Prostate gland (tissue), 2 donors: ENCODE measurements around the gene ABHD15. TPM values are rescaled to one million over a fixed set of nuclear protein-coding genes. Genes with fewer than 3 reads are reported as not detected.

Source experiments
- DNase-seq: peaks from one replicate; pipeline ENCODE4 v3.0.0-alpha.2; 2019; ENCODE audit warnings: low spot score
- H3K27ac ChIP-seq, 2 donors: fragments of 200-600 bp; sonication (generic); 2 replicates each; pipeline ENCODE4 v1.5.1; 2017 to 2019
- H3K27me3 ChIP-seq: fragments of 200-600 bp; sonication (generic); replicated peaks from 2 replicates; pipeline ENCODE4 v1.5.1; 2019; ENCODE audit not compliant: insufficient read depth
- H3K36me3 ChIP-seq, 2 donors: fragments of 200-600 bp; sonication (generic); 1 replicate in 1 of 2; 2 replicates in 1 of 2; pipeline versions ENCODE4 v1.5.1 to v1.8.1; 2017 to 2019
- H3K4me1 ChIP-seq: fragments of 200-600 bp; sonication (generic); replicated peaks from 2 replicates; pipeline ENCODE4 v1.5.1; 2019
- H3K4me3 ChIP-seq, 2 donors: fragments of 200-600 bp; sonication (generic); 2 replicates each; pipeline ENCODE4 v1.5.1; 2017 to 2019
- H3K9me3 ChIP-seq: fragments of 200-600 bp; sonication (generic); 2 replicates; pipeline ENCODE4 v1.5.1; 2017
- POLR2A ChIP-seq: fragments of 450-650 bp; IDR thresholded peaks from one replicate; pipeline ENCODE4 v1.6.1; 2016; ENCODE audit warnings: antibody characterized with exemption, mild to moderate bottlenecking
- POLR2AphosphoS5 ChIP-seq: sonication (generic); formaldehyde crosslinking; IDR thresholded peaks from one replicate; pipeline ENCODE4 v1.6.1; 2017; ENCODE audit warnings: antibody characterized with exemption
- WGBS: methylation state at CpG from one replicate; pipeline ENCODE4 v1.1.5; 2018; 5-methylcytosine and 5-hydroxymethylcytosine counted together
- intact Hi-C: fragments of 100-400 bp; cut with DNase I; formaldehyde crosslinking; loops from one replicate; pipeline ENCODE4 v1.14.2; 2022
- total RNA-seq, 2 donors: library from RNA; depleted of rRNA; stranded (reverse); fragments of >200 nt; gene quantifications; one replicate each; pipeline ENCODE4 v1.1.0, GENCODE V29; 2016
- TF ChIP-seq, protein P1 (sequence below), 4 experiments: fragments of 200-600 bp in 2 of 4; fragments of 450-650 bp in 2 of 4; sonication (generic) in 2 of 4; IDR thresholded peaks; 1 replicate in 3 of 4; 2 replicates in 1 of 4; pipeline ENCODE4 v1.5.1; 2016 to 2019; ENCODE audit warnings: antibody characterized with exemption in 4 of 4, mild to moderate bottlenecking in 2 of 4, moderate library complexity in 2 of 4

Gene ABHD15
- total RNA-seq, 2 donors from 2014 or later: 9.1 to 14.8 TPM

DNA sequence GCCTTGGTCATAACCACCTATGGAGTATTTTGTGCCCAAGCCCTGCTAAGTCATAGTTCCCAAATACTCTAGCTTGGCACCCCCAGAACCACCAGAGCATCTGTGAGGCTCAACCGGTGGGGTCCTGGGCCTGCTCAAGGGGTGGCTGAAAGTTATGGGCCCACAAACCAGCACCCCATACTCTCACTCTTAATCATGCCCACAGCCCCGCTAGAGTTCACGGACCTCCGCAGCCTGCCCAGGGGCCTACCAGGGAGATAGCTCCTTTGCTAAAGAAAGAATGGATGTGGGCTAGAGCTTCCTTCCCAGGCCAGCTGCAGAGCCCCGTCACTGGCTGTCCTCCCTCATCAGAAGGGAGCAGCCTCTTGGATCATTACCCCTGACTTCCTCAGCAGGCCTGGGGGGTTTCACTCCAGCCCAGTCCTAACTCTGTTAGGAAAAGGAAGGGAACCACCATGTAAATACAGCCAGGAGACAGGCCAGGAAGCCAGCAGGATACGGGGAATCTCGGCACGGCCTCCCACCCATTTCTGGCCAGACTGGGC is 21.3 kb upstream of the ABHD15 start:
- peak overlapping the region; percentile 69 to 77 for H3K27ac ChIP-seq
- peaks cover 24% of the 10 kb centered on the region for H3K4me1 ChIP-seq
- no peak for TF ChIP-seq POLR2AphosphoS5
- TF ChIP-seq POLR2A: no peak
- TF ChIP-seq, protein P1, sequence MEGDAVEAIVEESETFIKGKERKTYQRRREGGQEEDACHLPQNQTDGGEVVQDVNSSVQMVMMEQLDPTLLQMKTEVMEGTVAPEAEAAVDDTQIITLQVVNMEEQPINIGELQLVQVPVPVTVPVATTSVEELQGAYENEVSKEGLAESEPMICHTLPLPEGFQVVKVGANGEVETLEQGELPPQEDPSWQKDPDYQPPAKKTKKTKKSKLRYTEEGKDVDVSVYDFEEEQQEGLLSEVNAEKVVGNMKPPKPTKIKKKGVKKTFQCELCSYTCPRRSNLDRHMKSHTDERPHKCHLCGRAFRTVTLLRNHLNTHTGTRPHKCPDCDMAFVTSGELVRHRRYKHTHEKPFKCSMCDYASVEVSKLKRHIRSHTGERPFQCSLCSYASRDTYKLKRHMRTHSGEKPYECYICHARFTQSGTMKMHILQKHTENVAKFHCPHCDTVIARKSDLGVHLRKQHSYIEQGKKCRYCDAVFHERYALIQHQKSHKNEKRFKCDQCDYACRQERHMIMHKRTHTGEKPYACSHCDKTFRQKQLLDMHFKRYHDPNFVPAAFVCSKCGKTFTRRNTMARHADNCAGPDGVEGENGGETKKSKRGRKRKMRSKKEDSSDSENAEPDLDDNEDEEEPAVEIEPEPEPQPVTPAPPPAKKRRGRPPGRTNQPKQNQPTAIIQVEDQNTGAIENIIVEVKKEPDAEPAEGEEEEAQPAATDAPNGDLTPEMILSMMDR (IDR thresholded peaks at IDR 0.05): no peak
- H3K9me3 ChIP-seq: no peaks in the 10 kb centered on the region
- no peaks in the 10 kb centered on the region for H3K36me3 ChIP-seq
- intact Hi-C loops: loop anchor here (10.0 kb wide), 1 partner anchor 517 kb away; no protein-coding TSS in a partner anchor
- peak overlapping the region; percentile 72 to 76 for H3K4me3 ChIP-seq
- DNase-seq: no peak
- no peaks in the 10 kb centered on the region for H3K27me3 ChIP-seq
- 43% methylated on average over 8 of the region's 8 CpGs for WGBS

DNA sequence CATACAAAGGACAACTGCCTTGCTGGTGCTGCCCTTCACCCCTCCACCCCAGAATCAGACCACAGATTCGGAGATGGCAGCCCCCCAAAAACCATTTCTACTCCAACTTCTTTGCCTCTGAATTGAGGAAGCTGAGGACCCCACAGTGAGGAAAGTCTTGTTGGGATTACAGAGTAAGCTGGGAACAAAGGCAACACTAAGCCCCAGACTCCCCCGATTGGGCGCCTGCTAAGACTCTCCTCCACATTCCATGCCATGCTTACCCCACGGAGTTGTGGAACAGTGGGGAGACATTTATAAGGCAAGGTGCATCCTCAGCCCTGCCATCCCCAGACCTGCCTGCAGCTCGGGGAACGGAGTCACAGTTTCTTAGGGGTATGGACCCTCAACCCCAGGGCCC is 20.8 kb upstream of the ABHD15 start:
- no peak for TF ChIP-seq POLR2AphosphoS5
- no peak for TF ChIP-seq POLR2A
- TF ChIP-seq, protein P1 (IDR thresholded peaks at IDR 0.05): no peak
- 71% methylated on average over 6 of the region's 6 CpGs for WGBS
- intact Hi-C loops: loop anchor here (10.0 kb wide), 1 partner anchor 517 kb away; no protein-coding TSS in a partner anchor
- no peaks in the 10 kb centered on the region for H3K36me3 ChIP-seq
- peaks cover 24% of the 10 kb centered on the region for H3K4me1 ChIP-seq
- H3K27ac ChIP-seq: no peak overlapping the region
- H3K9me3 ChIP-seq: no peaks in the 10 kb centered on the region
- no peak for DNase-seq
- peak overlapping the region in 1 of 2 donors; percentile 76 for H3K4me3 ChIP-seq
- H3K27me3 ChIP-seq: no peaks in the 10 kb centered on the region

DNA sequence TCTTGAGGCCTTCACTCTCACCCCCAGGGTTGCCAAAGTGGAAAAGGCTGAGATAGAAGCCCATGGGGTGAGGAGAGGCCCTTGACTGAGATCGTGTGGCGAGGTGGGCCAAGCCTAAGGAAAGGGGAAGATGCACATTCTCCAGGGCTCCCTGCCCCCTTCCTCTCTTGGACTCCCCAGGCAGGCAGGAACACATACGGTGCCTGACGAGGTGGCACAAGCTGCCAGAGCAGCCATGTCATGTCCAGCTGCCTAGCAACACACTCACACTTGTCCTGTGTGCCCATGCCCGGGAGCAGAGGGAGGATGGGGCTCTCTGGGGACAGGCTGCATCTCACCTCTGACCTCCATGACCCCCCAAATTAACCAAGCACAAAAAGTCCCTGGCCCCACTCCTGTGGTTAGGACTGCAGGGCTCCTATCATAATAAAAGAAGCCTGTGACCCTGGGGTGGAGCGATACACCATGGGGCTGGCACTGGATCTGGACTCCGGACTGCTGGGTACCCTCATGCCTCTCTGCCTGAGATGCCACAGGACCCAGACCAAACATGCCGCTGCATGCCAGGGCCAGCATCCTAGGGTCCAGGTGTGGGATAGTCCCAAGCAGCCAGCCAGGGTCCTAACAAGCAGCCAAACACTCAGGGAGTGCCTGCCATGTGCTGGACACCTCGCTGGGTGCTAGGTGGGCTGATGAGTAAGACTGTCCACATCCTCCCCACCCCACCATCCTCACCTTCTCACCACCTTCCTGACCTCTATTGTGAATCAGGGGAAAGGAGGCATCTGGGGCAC is 20.0 kb upstream of the ABHD15 start:
- Histone ChIP-seq H3K4me1 (peaks cover 18% of the 10 kb centered on the region), H3K4me3 (no peak overlapping the region), H3K27ac (no peak overlapping the region), H3K27me3 (no peaks in the 10 kb centered on the region), H3K9me3 (no peaks in the 10 kb centered on the region), H3K36me3 (no peaks in the 10 kb centered on the region)
- 58% methylated on average over 9 of the region's 9 CpGs for WGBS
- TF ChIP-seq POLR2AphosphoS5 (no peak), POLR2A (no peak)
- TF ChIP-seq, protein P1 (IDR thresholded peaks at IDR 0.05): no peak
- no peak for DNase-seq
- intact Hi-C loops: loop anchor here (10.0 kb wide), 1 partner anchor 518 kb away; no protein-coding TSS in a partner anchor

DNA sequence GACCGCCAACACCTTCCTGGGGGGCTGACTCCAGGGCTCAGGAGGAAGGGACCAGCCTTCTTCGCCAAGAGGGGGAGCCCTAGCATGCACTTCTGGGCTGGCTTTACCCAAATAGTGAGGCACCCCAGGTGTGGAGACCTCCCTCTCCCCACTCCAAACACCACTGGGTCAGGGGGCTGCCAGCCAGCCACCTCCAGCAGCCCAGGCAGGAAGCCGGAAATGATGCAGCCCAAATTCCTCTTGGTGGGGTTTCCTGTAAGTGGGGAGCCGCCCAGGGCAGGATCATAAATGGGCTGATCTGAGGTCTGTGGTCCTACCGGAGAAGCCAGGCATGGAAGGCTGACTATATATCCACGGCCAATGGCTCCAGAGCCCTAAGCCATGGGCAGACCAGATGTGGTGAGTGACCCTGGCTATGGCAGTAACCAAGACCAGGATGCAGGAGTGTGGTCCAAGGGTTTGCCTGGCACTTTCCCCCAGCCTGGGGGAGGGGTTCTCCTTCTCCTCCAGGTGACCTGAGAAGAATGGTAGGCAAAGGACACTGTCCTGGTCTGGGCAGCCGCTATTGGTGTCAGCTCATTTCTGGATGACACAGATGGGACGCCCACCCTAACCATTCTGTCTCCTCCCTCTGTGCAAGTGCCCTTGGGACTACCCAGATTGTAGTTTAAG is 18.4 kb upstream of the ABHD15 start:
- DNase-seq: no peak
- Histone ChIP-seq H3K9me3 (no peaks in the 10 kb centered on the region), H3K27ac (no peak overlapping the region), H3K4me3 (no peak overlapping the region), H3K4me1 (peaks cover 13% of the 10 kb centered on the region), H3K27me3 (no peaks in the 10 kb centered on the region), H3K36me3 (no peaks in the 10 kb centered on the region)
- no peak for TF ChIP-seq POLR2AphosphoS5
- TF ChIP-seq, protein P1 (IDR thresholded peaks at IDR 0.05): peak in 1 of 4 experiments; percentile 24
- no peak for TF ChIP-seq POLR2A
- intact Hi-C loops: loop anchor here (10.0 kb wide), 1 partner anchor 520 kb away; no protein-coding TSS in a partner anchor
- 82% methylated on average over 8 of the region's 8 CpGs for WGBS
